Gastroesophageal sphincter (tissue), 3 donors: ENCODE data around the gene BMI1.

Experiments used
- CTCF ChIP-seq, 4 experiments: fragments of 200-600 bp in 2 of 4; fragments of 450-650 bp in 2 of 4; sonication (generic) in 1 of 4; IDR thresholded peaks; one replicate each; pipeline ENCODE4 v1.5.1; 2017 to 2019; ENCODE audit warnings: antibody characterized with exemption in 4 of 4, mild to moderate bottlenecking in 2 of 4, moderate library complexity in 2 of 4
- EP300 ChIP-seq: sonication (generic); formaldehyde crosslinking; IDR thresholded peaks from one replicate; pipeline ENCODE4 v1.6.1; 2017; ENCODE audit warnings: antibody characterized with exemption, mild to moderate bottlenecking
- POLR2A ChIP-seq, 2 donors: fragments of 450-650 bp; IDR thresholded peaks; one replicate each; pipeline ENCODE4 v1.6.1; 2017; ENCODE audit warnings: antibody characterized with exemption in 2 of 2, mild to moderate bottlenecking in 2 of 2, moderate library complexity in 1 of 2
- POLR2AphosphoS5 ChIP-seq: sonication (generic); formaldehyde crosslinking; IDR thresholded peaks from one replicate; pipeline ENCODE4 v1.6.1; 2017; ENCODE audit warnings: antibody characterized with exemption

GRCh38 chr10:22349755-22350154 lies 28.9 kb downstream of the BMI1 start:
- TF ChIP-seq CTCF (IDR thresholded peaks at IDR 0.05) (no peak), POLR2A (IDR thresholded peaks at IDR 0.05) (no peak), EP300 (no peak), POLR2AphosphoS5 (no peak)
